DOHH2 (cell line): ENCODE data around the gene MOV10L1.

Experiments
- EZH2phosphoT487 ChIP-seq: fragments of 200-600 bp; sonication (generic); IDR thresholded peaks from 2 replicates; pipeline ENCODE4 v1.6.1; 2017; ENCODE audit warnings: borderline replicate concordance, mild to moderate bottlenecking, antibody characterized with exemption, low read length, moderate library complexity, mixed read lengths
- TF ChIP-seq, protein P1 (sequence below): fragments of 200-600 bp; sonication (generic); IDR thresholded peaks from one replicate; pipeline ENCODE4 v1.5.1; 2014; ENCODE audit warnings: antibody characterized with exemption, mild to moderate bottlenecking, low read depth, low read length; ENCODE audit not compliant: poor library complexity, severe bottlenecking

DNA sequence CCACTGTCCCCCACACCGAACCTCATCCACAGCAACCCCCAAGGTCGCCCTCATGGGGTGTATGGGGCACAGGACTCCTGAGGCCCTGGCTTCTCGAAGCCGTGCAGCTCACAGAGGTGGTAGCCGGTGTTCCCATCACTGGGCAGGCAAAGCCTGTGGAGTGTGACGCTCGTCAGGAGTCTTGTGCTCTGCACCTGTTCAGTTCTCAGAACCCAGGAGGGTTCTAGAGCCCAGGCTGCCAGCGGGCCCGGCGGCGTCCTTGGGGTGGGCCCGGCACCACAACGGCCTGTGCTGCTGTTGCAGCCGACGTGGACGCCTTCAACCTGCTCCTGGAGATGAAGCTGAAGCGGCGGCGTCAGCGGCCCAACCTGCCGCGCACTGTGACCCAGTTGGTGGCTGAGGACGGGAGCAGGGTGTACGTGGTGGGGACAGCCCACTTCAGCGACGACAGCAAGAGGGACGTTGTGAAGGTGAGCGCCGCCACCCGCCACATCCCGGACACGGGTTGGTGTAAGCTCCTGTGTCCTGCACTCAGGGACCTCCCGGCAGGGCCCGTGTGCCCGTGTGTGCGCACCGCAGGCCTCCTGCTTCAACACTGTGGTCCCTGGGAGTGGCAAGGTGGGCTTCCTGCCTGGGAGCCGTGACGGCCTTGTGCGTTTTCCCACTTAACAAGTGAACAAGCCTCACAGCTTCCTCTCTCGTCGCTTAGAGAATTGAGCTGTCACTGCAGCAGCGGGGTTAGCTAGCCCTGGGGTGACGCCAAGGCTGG is 104.4 kb downstream of the MOV10L1 start:
- TF ChIP-seq, protein P1, sequence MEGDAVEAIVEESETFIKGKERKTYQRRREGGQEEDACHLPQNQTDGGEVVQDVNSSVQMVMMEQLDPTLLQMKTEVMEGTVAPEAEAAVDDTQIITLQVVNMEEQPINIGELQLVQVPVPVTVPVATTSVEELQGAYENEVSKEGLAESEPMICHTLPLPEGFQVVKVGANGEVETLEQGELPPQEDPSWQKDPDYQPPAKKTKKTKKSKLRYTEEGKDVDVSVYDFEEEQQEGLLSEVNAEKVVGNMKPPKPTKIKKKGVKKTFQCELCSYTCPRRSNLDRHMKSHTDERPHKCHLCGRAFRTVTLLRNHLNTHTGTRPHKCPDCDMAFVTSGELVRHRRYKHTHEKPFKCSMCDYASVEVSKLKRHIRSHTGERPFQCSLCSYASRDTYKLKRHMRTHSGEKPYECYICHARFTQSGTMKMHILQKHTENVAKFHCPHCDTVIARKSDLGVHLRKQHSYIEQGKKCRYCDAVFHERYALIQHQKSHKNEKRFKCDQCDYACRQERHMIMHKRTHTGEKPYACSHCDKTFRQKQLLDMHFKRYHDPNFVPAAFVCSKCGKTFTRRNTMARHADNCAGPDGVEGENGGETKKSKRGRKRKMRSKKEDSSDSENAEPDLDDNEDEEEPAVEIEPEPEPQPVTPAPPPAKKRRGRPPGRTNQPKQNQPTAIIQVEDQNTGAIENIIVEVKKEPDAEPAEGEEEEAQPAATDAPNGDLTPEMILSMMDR: no peak
- TF ChIP-seq EZH2phosphoT487: no peak
